SJSA1 (cell line): ENCODE results near the gene ADH1B. TPM values are rescaled to one million over a fixed set of nuclear protein-coding genes. Genes with fewer than 3 reads are reported as not detected.
"Not testable (repeated sequence)": the region's sequence is repeated elsewhere in the genome, so short reads cannot be mapped to it uniquely, and the experiment has no call there.

Experiments
- DNase-seq, 2 experiments: peaks; one replicate each; pipeline ENCODE4 v3.0.0-alpha.2; 2015 to 2020; ENCODE audit warnings: low spot score in 2 of 2, low read depth in 1 of 2
- H3K27ac ChIP-seq: fragments of 250-450 bp; sonication (Bioruptor Pico); 2 replicates; pipeline ENCODE4 v1.5.1; 2020; ENCODE audit warnings: mild to moderate bottlenecking, moderate library complexity
- H3K27me3 ChIP-seq: fragments of 250-450 bp; sonication (Bioruptor Pico); replicated peaks from 2 replicates; pipeline ENCODE4 v1.5.1; 2020; ENCODE audit warnings: mild to moderate bottlenecking, moderate library complexity
- H3K36me3 ChIP-seq: fragments of 250-450 bp; sonication (Bioruptor Pico); 2 replicates; pipeline ENCODE4 v1.5.1; 2020; ENCODE audit warnings: mild to moderate bottlenecking
- H3K4me1 ChIP-seq: fragments of 250-450 bp; sonication (Bioruptor Pico); replicated peaks from 2 replicates; pipeline ENCODE4 v1.6.1; 2021; ENCODE audit warnings: mild to moderate bottlenecking
- H3K4me3 ChIP-seq: fragments of 250-450 bp; sonication (Bioruptor Pico); 2 replicates; pipeline ENCODE4 v1.5.1; 2020; ENCODE audit warnings: mild to moderate bottlenecking
- H3K9me3 ChIP-seq: fragments of 250-450 bp; sonication (Bioruptor Pico); replicated peaks from 2 replicates; pipeline ENCODE4 v1.5.1; 2020; ENCODE audit warnings: mild to moderate bottlenecking
- total RNA-seq: library from RNA; depleted of rRNA; stranded (reverse); fragments of >200 nt; shearing (Covaris generic); gene quantifications from 2 replicates; pipeline ENCODE4 v1.2.3, GENCODE V29; 2014

The ADH1B gene
- total RNA-seq, 1 experiment from 2014 or later = not detected

GRCh38 chr4:99342624-99343023, 21.4 kb upstream of the ADH1B start:
- H3K4me1 ChIP-seq, DNase-seq, H3K36me3 ChIP-seq, H3K27me3 ChIP-seq, H3K27ac ChIP-seq, H3K4me3 ChIP-seq, H3K9me3 ChIP-seq: not testable (repeated sequence)

DNA sequence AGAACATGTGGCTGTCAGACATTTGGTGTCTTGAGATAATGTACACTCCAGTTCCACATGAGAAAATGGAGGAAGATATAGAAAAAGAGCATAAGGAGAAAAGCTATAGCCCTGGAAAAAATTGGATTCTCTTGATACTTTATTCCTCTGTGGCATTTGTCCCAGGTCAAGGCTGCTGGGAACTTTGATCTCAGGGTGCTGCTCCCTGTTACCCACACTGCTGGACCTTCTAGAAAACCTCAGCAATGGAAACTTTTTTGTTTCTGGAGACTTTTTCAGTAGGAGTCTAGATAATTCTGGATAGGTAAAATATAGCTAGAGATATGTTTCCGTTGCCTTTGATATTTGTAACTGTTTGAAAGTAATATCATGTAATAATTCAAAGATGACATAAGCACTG, 20.2 kb upstream of the ADH1B start:
- Histone ChIP-seq H3K36me3 (no peaks in the 10 kb centered on the region), H3K27ac (no peak overlapping the region), H3K27me3 (no peaks in the 10 kb centered on the region), H3K9me3 (no peaks in the 10 kb centered on the region), H3K4me3 (no peak overlapping the region), H3K4me1 (no peaks in the 10 kb centered on the region)
- DNase-seq = no peak

DNA sequence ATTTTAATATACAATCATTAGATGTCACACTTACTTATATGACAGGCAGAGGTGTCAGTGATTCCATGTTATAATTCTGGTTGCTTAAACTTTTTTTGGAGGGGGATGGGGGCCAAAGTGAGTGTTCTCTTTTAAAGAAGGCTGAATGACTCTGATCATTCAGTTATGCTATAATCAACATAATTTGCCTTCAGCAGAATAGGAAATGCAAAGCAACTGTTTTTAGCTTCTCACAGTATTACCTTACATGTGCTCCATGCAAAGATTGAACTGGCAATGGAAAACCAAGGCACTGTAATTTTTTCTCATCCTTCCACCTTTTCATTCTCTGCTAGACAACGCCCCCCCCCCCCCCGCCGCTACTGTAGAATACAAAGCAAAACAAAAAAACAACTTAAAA, 18.0 kb upstream of the ADH1B start:
- no peaks in the 10 kb centered on the region for H3K9me3 ChIP-seq
- no peaks in the 10 kb centered on the region for H3K4me1 ChIP-seq
- H3K27me3 ChIP-seq = no peaks in the 10 kb centered on the region
- no peak overlapping the region for H3K4me3 ChIP-seq
- H3K27ac ChIP-seq = no peak overlapping the region
- H3K36me3 ChIP-seq = no peaks in the 10 kb centered on the region
- DNase-seq = no peak

DNA sequence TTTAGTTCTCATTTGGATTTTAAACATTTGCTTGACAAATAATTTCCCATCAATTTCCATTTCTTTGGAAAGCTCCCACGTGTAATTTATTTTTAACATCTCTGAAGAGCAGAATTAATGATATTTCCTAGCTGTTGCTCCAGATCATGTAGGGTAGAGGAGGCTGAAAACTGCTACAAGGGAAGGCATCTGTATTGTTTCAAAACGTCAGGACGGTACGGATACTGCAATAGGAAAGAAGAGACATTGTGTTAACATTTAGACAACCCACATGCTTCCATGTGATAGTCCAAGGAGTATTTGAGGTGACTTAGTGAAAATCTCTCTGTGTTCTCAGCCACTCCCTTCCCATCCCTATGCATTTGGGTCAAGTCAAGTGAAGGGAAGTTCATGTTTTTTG, 15.4 kb upstream of the ADH1B start:
- no peak for DNase-seq
- Histone ChIP-seq H3K4me1 (no peaks in the 10 kb centered on the region), H3K36me3 (no peaks in the 10 kb centered on the region), H3K27me3 (no peaks in the 10 kb centered on the region), H3K4me3 (no peak overlapping the region), H3K27ac (no peak overlapping the region), H3K9me3 (no peaks in the 10 kb centered on the region)

GRCh38 chr4:99334880-99335279, 13.7 kb upstream of the ADH1B start:
- Histone ChIP-seq H3K9me3 (no peaks in the 10 kb centered on the region), H3K4me3 (no peak overlapping the region), H3K27ac (no peak overlapping the region), H3K27me3 (no peaks in the 10 kb centered on the region), H3K36me3 (no peaks in the 10 kb centered on the region), H3K4me1 (no peaks in the 10 kb centered on the region)
- DNase-seq = no peak

DNA sequence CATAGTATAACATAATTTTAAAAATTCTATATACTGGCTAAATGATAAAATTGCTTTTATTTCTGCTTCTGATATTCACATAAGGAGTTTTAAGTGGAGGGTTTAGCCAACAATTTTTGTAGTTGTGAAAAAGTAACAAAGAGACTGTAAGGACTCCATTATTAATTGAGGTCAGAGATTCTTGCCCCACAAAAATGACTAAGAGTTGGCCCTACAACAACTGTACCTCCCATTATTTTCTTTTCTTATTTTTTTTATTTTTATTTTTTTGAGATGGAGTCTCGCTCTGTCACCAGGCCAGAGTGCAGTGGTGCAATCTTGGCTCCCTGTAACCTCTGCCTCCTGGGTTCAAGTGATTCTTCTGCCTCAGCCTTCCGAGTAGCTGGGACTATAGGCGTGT, 9.4 kb upstream of the ADH1B start:
- Histone ChIP-seq H3K9me3 (no peaks in the 10 kb centered on the region), H3K4me1 (no peaks in the 10 kb centered on the region), H3K27me3 (no peaks in the 10 kb centered on the region), H3K27ac (no peak overlapping the region), H3K36me3 (no peaks in the 10 kb centered on the region), H3K4me3 (no peak overlapping the region)
- DNase-seq = no peak

DNA sequence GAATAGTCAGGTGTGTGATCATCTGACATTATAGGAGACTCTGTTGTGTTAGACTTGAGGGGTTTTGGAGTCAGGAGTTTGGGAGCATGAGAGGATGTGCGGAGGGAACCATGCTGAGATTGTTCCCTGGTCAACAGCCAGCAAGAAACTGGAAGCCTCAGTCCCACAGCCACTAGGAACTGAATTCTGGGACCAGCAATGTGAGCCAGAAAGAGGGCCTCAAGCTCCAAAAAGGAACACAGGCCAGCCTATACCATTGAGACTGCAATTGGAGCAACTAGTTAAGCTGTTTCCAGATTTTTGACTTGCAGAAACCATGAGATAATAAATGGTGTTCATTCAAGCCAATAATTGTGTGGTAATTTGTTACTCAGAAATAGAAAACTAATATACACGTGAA, 8.7 kb upstream of the ADH1B start:
- no peaks in the 10 kb centered on the region for H3K4me1 ChIP-seq
- H3K27ac ChIP-seq = no peak overlapping the region
- no peak overlapping the region for H3K4me3 ChIP-seq
- no peaks in the 10 kb centered on the region for H3K27me3 ChIP-seq
- no peaks in the 10 kb centered on the region for H3K9me3 ChIP-seq
- H3K36me3 ChIP-seq = no peaks in the 10 kb centered on the region
- no peak for DNase-seq

DNA sequence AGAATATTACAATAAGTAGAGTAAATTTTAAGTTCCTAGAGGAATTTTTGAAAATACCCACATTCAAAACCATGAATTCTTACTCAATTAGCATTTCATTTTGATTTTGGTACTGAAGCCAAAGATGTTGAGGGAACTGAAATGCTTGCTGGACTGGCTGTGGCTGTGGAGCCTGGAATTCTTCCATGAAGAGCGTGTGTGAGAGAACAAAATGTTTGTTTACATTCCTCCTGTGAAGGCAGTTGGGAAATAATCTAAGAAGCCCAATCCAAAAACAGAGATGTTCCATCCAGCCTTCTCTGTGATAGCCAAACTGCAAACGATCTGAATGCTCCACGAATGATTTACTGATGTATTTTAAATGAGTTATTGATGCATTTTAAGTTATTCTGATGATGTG, 3.8 kb upstream of the ADH1B start:
- no peaks in the 10 kb centered on the region for H3K4me1 ChIP-seq
- no peak overlapping the region for H3K27ac ChIP-seq
- no peak overlapping the region for H3K4me3 ChIP-seq
- no peaks in the 10 kb centered on the region for H3K9me3 ChIP-seq
- DNase-seq = no peak
- H3K36me3 ChIP-seq = no peaks in the 10 kb centered on the region
- no peaks in the 10 kb centered on the region for H3K27me3 ChIP-seq

DNA sequence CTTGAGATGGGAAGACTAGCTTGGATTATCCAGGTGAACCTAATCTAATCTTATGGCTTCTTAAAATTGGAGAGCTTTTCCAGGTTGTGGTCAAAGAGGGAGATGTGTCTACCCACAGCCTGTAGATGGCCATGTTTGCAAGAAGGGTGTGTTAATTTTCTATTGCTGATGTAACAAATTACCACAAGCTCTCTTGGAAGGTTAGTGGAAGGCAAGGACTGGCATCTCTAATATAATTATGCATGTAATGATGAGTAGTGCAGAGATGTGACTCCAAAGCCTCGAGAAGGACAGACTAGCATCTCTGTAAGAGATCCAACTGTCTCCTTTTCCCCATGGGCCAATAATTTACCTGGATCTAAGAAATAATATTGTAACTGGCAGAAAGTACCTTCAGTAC, 3.2 kb upstream of the ADH1B start:
- no peak for DNase-seq
- Histone ChIP-seq H3K36me3 (no peaks in the 10 kb centered on the region), H3K9me3 (no peaks in the 10 kb centered on the region), H3K4me1 (no peaks in the 10 kb centered on the region), H3K4me3 (no peak overlapping the region), H3K27me3 (no peaks in the 10 kb centered on the region), H3K27ac (no peak overlapping the region)

DNA sequence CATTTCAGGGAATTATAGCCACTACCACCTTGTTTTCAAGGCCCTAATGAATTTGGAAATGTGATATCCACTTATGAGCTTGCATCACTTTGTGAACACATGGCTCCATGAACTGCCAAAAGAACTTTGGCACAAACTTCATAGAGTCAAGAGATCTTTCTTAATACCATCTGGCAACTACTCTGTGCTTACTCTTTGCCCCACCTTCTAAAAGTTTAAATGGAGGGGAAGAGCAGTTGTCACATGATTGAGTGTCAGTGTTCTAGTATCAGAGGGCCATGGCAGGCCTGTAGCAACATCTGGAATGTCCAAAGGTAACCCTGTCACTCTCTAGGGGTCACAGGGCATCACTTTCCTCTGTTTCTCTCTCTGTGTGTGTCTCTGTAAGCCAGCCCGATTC, 2.6 kb upstream of the ADH1B start:
- no peaks in the 10 kb centered on the region for H3K36me3 ChIP-seq
- no peaks in the 10 kb centered on the region for H3K9me3 ChIP-seq
- H3K4me3 ChIP-seq = no peak overlapping the region
- no peaks in the 10 kb centered on the region for H3K27me3 ChIP-seq
- no peak for DNase-seq
- no peaks in the 10 kb centered on the region for H3K4me1 ChIP-seq
- H3K27ac ChIP-seq = no peak overlapping the region

- not testable (repeated sequence) for DNase-seq, H3K9me3 ChIP-seq, H3K4me3 ChIP-seq, H3K27ac ChIP-seq, H3K27me3 ChIP-seq, H3K4me1 ChIP-seq, H3K36me3 ChIP-seq
Measured at GRCh38 chr4:99317811-99318210, 3.4 kb downstream of the ADH1B start.

DNA sequence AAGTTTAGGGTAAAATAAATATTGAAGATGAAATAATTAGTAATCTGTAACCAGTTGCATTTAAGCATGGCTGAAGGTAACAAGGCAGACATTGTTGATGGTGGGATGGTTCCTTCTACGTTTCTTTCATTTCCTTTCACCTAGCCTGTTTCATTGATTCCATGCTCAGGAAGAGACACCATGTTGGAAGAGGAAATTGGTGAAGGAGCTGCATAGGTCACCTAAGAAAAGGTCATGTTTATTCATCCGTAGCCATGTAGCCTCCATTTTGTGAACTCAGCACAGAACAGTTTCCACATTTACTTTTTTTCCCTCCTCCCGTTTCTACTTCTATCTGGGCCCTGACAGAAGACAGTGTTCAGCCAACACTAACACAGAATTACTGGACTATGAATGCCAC, 3.8 kb downstream of the ADH1B start:
- Histone ChIP-seq H3K36me3 (no peaks in the 10 kb centered on the region), H3K9me3 (no peaks in the 10 kb centered on the region), H3K4me3 (no peak overlapping the region), H3K4me1 (no peaks in the 10 kb centered on the region), H3K27me3 (no peaks in the 10 kb centered on the region), H3K27ac (no peak overlapping the region)
- DNase-seq = no peak

- no peak for DNase-seq
- Histone ChIP-seq H3K36me3 (no peaks in the 10 kb centered on the region), H3K27ac (no peak overlapping the region), H3K4me1 (no peaks in the 10 kb centered on the region), H3K9me3 (no peaks in the 10 kb centered on the region), H3K27me3 (no peaks in the 10 kb centered on the region), H3K4me3 (no peak overlapping the region)
Measured at GRCh38 chr4:99315839-99316238, 5.4 kb downstream of the ADH1B start.

GRCh38 chr4:99314211-99314610, 7.0 kb downstream of the ADH1B start:
- Histone ChIP-seq H3K36me3 (no peaks in the 10 kb centered on the region), H3K4me1 (no peaks in the 10 kb centered on the region)

GRCh38 chr4:99310389-99310788, 10.8 kb downstream of the ADH1B start:
- H3K4me1 ChIP-seq = no peaks in the 10 kb centered on the region
- no peaks in the 10 kb centered on the region for H3K9me3 ChIP-seq
- H3K36me3 ChIP-seq = no peaks in the 10 kb centered on the region
- DNase-seq = no peak
- H3K27ac ChIP-seq = no peak overlapping the region
- H3K27me3 ChIP-seq = no peaks in the 10 kb centered on the region
- no peak overlapping the region for H3K4me3 ChIP-seq

More at GRCh38 chr4:99314211-99314610, 7.0 kb downstream of the ADH1B start:
- H3K4me3 ChIP-seq = no peak overlapping the region
- DNase-seq = no peak
- H3K27me3 ChIP-seq = no peaks in the 10 kb centered on the region
- no peak overlapping the region for H3K27ac ChIP-seq
- H3K9me3 ChIP-seq = no peaks in the 10 kb centered on the region
